Fibroblast of pulmonary artery (primary cell): ENCODE data around the gene IL11RA.

Experiments
- DNase-seq: peaks from one replicate; pipeline ENCODE4 v3.0.0-alpha.2; 2010; ENCODE audit warnings: low read depth
- H3K4me3 ChIP-seq: replicated peaks from 2 replicates; pipeline ENCODE4 v1.5.1; 2011; ENCODE audit warnings: low read depth, mild to moderate bottlenecking, control low read depth, low read length, moderate library complexity
- TF ChIP-seq, protein P1 (sequence below): IDR thresholded peaks from 2 replicates; pipeline ENCODE4 v1.5.1; 2011; ENCODE audit warnings: mild to moderate bottlenecking, control low read depth, low read length, inconsistent platforms; ENCODE audit errors: missing control alignments

Gene IL11RA

DNA sequence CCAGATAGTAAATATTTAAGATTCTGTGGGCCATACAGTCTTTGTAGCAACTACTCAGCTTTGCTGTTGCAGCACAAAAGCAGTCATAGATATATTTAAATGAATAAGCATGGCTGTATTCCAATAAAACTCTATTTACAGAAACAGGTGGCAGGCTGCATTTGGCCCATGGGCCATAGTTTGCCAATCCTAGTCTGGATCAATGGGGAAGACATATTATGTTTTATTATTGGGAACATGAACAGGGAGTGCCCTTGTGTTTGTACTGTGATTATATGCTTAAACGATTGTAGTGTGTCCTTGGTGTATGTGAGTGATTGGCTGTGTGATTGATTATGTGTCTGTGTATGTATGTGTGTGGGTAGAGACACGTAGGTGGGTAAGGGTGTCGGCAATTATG lies 22.5 kb downstream of the IL11RA start:
- no peak overlapping the region for H3K4me3 ChIP-seq
- DNase-seq: no peak
- TF ChIP-seq, protein P1, sequence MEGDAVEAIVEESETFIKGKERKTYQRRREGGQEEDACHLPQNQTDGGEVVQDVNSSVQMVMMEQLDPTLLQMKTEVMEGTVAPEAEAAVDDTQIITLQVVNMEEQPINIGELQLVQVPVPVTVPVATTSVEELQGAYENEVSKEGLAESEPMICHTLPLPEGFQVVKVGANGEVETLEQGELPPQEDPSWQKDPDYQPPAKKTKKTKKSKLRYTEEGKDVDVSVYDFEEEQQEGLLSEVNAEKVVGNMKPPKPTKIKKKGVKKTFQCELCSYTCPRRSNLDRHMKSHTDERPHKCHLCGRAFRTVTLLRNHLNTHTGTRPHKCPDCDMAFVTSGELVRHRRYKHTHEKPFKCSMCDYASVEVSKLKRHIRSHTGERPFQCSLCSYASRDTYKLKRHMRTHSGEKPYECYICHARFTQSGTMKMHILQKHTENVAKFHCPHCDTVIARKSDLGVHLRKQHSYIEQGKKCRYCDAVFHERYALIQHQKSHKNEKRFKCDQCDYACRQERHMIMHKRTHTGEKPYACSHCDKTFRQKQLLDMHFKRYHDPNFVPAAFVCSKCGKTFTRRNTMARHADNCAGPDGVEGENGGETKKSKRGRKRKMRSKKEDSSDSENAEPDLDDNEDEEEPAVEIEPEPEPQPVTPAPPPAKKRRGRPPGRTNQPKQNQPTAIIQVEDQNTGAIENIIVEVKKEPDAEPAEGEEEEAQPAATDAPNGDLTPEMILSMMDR: no peak

DNA sequence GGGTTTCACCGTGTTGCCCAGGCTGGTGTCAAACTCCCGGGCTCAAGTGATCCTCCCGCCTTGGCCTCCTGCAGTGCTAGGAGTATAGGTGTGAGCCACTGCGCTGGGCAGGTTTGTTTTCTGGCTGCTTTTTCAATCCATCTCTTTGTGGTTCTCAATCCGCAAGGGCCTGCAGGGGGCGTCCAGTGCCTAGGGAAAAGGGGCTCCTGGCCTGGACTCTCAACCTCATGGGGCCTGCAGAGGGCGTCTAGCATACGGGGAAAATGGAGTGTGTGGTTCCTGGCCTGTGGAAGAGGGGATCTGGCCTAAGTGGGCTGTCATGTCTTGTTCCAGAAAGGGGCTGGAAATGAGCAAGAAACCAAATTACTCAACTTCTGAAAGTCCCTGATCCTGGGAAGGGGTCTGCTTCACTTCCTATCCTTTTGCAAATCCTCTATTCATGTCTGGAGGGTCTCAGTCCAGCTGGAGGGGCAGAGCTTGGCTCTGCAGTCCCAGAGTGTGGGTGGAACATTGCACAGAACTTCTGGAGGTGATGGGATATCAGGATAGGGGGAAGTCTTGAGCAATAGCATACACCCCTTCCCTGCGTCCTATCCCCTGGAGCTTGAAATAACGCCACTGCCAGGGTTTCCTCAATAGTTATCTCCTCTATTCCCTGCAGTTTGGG lies 23.2 kb downstream of the IL11RA start:
- TF ChIP-seq, protein P1: peak; percentile 96
- peak; percentile 83 for DNase-seq
- no peak overlapping the region for H3K4me3 ChIP-seq

- TF ChIP-seq, protein P1: no peak
- peak; percentile 65 for DNase-seq
- no peak overlapping the region for H3K4me3 ChIP-seq
These were observed 23.9 kb downstream of the IL11RA start for GRCh38 chr9:34675869-34676268.

- DNase-seq: no peak
- TF ChIP-seq, protein P1: no peak
- no peak overlapping the region for H3K4me3 ChIP-seq
These were observed 32.2 kb downstream of the IL11RA start for GRCh38 chr9:34684145-34684544.

DNA sequence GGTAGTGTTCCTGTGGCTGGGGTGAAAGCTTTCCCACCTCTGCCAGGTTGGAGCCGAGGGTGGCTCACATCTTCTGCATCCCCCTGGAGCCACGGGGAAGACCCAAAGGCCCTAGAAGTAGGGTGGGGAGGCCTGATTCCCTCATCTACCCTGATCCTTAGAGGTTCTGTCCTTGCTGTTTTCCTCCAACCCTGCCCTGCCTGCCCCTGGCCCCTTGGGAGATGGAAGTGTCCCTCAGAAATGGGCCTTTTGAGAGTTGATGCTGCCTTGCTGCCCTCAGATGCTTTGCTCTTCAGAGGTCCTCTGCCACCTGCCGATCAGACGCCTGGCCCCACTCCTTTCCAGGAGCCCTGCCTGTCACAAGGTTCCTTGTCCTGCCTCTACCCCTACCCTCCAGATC lies 32.8 kb downstream of the IL11RA start:
- no peak for DNase-seq
- TF ChIP-seq, protein P1: no peak
- H3K4me3 ChIP-seq: no peak overlapping the region

GRCh38 chr9:34685591-34685990 lies 33.6 kb downstream of the IL11RA start:
- TF ChIP-seq, protein P1: no peak
- no peak overlapping the region for H3K4me3 ChIP-seq
- DNase-seq: no peak

DNA sequence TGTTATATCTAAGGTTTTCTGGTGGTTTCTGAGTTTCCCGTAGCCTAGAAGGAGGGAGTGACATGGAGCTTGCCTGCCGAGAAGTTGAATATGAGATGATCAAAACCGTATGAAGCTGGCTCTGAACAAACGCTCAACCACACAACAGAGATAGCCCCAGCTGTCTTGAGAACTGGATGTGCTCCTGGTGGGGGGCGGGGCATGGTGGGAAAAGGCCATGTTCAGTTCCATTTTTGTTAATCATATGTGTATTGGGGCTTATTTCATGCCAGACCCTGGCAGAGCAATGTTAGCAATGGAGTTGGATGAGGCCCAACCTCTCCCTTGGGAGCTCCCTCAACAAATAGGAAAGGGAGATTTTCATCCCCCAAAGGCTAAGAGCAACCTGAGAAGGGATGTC lies 34.2 kb downstream of the IL11RA start:
- H3K4me3 ChIP-seq: no peak overlapping the region
- no peak for DNase-seq
- TF ChIP-seq, protein P1: no peak
